Breast epithelium (tissue), 4 donors: ENCODE results near the gene SPRN. TPM values are rescaled to one million over a fixed set of nuclear protein-coding genes. Genes with fewer than 3 reads are reported as not detected.
A peak's percentile ranks its signal among the peaks of the same experiment; 100 is the strongest.

ENCODE experiments used
- DNase-seq, 2 donors: peaks; one replicate each; pipeline ENCODE4 v3.0.0-alpha.2; 2019; ENCODE audit warnings: low spot score in 2 of 2
- H3K27ac ChIP-seq, 2 donors: fragments of 200-600 bp; sonication (generic) in 1 of 2; one replicate each; pipeline ENCODE4 v1.5.1; 2016 to 2019; ENCODE audit warnings: mild to moderate bottlenecking in 1 of 2
- H3K27me3 ChIP-seq, 2 donors: fragments of 200-600 bp; sonication (generic) in 1 of 2; one replicate each; pipeline versions ENCODE4 v1.5.1 to v1.6.0; 2017 to 2019; ENCODE audit warnings: control low read depth in 1 of 2, mild to moderate bottlenecking in 1 of 2
- H3K36me3 ChIP-seq: fragments of 200-600 bp; one replicate; pipeline ENCODE4 v1.5.1; 2019
- H3K4me1 ChIP-seq, 2 donors: fragments of 200-600 bp; sonication (generic); one replicate each; pipeline ENCODE4 v1.5.1; 2016 to 2019; ENCODE audit warnings: control low read depth in 1 of 2
- H3K4me3 ChIP-seq, 3 donors: fragments of 200-600 bp; sonication (generic); 1 replicate in 2 of 3; 2 replicates in 1 of 3; pipeline ENCODE4 v1.5.1; 2016 to 2019; ENCODE audit warnings: mild to moderate bottlenecking in 3 of 3, moderate library complexity in 2 of 3
- H3K9me3 ChIP-seq, 2 donors: fragments of 200-600 bp; sonication (generic) in 1 of 2; one replicate each; pipeline ENCODE4 v1.5.1; 2016 to 2019; ENCODE audit warnings: control low read depth in 1 of 2
- POLR2A ChIP-seq: fragments of 450-650 bp; IDR thresholded peaks from one replicate; pipeline ENCODE4 v1.6.1; 2016; ENCODE audit warnings: antibody characterized with exemption, mild to moderate bottlenecking, moderate library complexity
- POLR2AphosphoS5 ChIP-seq, 3 donors: sonication (generic); formaldehyde crosslinking; IDR thresholded peaks; one replicate each; pipeline ENCODE4 v1.6.1; 2017; ENCODE audit warnings: antibody characterized with exemption in 3 of 3
- intact Hi-C: fragments of 100-400 bp; cut with DNase I; formaldehyde crosslinking; loops from one replicate; pipeline ENCODE4 v1.15.1; 2023; ENCODE audit warnings: low total_unique reads
- total RNA-seq, 3 donors: library from RNA; depleted of rRNA; stranded (reverse); fragments of >200 nt; gene quantifications; one replicate each; pipeline ENCODE4 v1.1.0, GENCODE V29; 2016
- TF ChIP-seq, protein P1 (sequence below), 3 donors: fragments of 450-650 bp; IDR thresholded peaks; one replicate each; pipeline ENCODE4 v1.5.1; 2016 to 2017; ENCODE audit warnings: antibody characterized with exemption in 3 of 3, mild to moderate bottlenecking in 3 of 3, moderate library complexity in 3 of 3

SPRN gene
- total RNA-seq, 3 donors from 2014 or later: 0.33 TPM; not detected in 2

DNA sequence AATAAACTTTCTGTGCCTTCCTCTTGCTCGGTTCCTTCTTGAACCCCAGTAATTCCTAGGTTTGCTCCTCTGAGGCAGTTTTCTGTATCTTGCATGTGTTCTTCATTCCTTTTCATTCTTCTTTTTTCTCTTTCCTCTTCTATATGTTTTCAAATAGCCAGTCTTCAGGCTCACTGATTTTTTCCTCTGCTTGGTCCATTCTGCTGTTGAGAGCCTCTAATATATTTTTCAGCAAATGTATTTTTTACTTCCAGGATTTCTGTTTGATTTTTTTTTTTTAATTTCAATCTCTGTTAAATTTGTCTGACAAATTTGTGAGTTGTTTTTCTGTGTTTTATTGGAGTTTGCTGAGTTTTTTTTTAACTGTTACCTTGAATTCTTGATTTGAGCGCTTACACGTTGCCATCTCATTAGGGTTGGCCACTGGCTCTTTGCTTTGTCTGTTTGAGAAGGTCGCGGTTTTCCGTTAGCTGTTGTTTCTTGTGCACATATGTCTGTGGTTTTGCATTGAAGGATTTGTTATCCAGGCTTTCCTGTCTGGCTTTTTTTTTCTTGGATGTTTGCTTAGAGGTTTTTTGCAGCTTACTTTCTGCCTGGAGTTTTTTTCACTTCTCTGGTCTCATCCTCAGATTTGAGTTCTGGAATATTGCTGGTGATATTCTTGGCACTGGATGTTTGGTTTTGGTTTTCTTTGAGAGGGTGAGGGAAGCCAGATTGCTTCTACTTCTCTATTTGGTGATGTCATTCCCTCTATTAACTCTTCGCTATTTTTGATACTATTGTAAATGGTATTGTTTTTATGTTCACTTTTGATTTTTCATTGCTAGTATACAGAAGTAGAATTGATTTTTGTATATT lies 12.7 kb downstream of the SPRN start:
- no peak overlapping the region for H3K4me3 ChIP-seq
- peaks cover 13 to 16% of the 10 kb centered on the region in 2 donors for H3K9me3 ChIP-seq
- no peaks in the 10 kb centered on the region for H3K27me3 ChIP-seq
- intact Hi-C loops: no loop called here
- DNase-seq: peak in 1 of 2 donors; percentile 8
- H3K4me1 ChIP-seq: no peaks in the 10 kb centered on the region
- no peak overlapping the region for H3K27ac ChIP-seq
- TF ChIP-seq POLR2AphosphoS5 (IDR thresholded peaks at IDR 0.05) (no peak), POLR2A (no peak)
- TF ChIP-seq, protein P1, sequence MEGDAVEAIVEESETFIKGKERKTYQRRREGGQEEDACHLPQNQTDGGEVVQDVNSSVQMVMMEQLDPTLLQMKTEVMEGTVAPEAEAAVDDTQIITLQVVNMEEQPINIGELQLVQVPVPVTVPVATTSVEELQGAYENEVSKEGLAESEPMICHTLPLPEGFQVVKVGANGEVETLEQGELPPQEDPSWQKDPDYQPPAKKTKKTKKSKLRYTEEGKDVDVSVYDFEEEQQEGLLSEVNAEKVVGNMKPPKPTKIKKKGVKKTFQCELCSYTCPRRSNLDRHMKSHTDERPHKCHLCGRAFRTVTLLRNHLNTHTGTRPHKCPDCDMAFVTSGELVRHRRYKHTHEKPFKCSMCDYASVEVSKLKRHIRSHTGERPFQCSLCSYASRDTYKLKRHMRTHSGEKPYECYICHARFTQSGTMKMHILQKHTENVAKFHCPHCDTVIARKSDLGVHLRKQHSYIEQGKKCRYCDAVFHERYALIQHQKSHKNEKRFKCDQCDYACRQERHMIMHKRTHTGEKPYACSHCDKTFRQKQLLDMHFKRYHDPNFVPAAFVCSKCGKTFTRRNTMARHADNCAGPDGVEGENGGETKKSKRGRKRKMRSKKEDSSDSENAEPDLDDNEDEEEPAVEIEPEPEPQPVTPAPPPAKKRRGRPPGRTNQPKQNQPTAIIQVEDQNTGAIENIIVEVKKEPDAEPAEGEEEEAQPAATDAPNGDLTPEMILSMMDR (IDR thresholded peaks at IDR 0.05): no peak
- H3K36me3 ChIP-seq: no peaks in the 10 kb centered on the region

DNA sequence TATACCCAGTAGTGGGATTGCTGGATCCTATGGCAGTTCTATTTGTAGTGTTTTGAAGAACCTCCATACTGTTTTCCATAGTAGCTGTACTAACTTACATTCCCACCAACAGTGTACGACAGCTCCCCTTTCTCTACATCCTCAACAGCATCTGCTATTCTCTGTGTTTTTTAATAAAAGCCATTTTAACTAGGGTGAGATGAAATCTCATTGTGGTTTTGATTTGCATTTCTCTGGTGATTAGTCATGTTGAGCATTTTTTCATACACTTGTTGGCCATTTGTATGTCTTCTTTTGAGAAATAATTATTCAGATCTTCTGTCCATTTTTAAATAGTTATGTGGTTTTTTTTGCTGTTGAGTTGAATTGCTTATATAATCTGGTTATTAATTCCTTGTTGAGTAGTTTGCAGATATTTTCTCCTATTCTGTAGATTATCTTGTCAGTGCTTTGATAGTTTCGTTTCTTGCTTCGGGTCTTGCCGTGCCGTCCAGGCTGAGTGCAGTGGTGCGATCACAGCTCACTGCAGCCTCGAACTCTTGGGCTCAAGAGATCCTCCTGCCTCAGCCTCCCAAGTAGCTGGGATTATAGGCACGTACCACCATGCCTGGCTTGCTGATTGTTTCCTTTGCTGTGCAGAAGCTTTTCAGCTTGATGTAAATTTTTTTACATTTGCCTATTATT lies 18.4 kb downstream of the SPRN start:
- Histone ChIP-seq H3K4me3 (no peak overlapping the region), H3K9me3 (peaks cover 0 to 2% of the 10 kb centered on the region in 2 donors), H3K36me3 (no peaks in the 10 kb centered on the region), H3K27me3 (no peaks in the 10 kb centered on the region), H3K4me1 (no peaks in the 10 kb centered on the region), H3K27ac (no peak overlapping the region)
- intact Hi-C loops: no loop called here
- TF ChIP-seq POLR2A: no peak
- TF ChIP-seq, protein P1 (IDR thresholded peaks at IDR 0.05): no peak
- TF ChIP-seq POLR2AphosphoS5 (IDR thresholded peaks at IDR 0.05): no peak
- no peak for DNase-seq

DNA sequence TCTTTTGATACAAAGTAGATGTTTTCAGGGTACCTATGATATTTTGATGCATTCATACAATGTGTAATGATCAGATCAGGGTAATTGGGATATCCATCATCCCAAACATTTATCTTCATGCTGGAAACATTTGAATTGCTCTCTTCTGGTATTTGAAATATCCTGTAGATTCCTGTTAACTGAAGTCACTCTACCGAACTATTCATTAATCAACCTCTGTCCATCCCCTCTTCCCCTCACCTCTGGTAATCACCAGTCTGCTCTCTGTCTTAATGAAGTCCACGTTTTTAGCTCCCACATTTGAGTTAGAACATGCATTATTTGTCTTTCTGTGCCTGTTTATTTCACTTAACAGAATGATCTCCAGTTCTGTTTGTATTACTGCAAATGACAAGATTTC lies 19.2 kb downstream of the SPRN start:
- intact Hi-C loops: no loop called here
- Histone ChIP-seq H3K27ac (no peak overlapping the region), H3K4me1 (no peaks in the 10 kb centered on the region), H3K4me3 (no peak overlapping the region), H3K36me3 (no peaks in the 10 kb centered on the region), H3K9me3 (no peaks in the 10 kb centered on the region), H3K27me3 (no peaks in the 10 kb centered on the region)
- DNase-seq: no peak
- TF ChIP-seq POLR2A (no peak), POLR2AphosphoS5 (IDR thresholded peaks at IDR 0.05) (no peak)
- TF ChIP-seq, protein P1 (IDR thresholded peaks at IDR 0.05): no peak

DNA sequence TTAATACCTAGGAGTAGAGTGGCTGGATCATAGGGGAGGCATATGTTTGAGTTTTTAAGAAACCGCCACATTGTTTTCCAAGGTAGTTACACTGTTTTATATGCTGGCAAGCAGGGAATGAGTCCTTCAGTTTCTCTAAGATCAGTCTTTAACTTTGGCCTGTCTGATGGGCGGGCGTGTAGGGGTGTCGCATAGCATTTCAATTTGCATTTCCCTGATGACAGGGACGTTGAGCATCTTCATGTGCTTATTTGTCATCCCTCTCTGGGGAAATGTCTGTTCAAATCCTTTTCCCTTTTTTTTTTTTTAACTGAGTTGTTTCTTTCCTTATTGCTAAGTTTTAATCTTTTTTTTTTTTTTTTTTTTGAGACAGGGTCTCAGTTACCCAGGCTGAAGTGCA lies 20.6 kb downstream of the SPRN start:
- no peak overlapping the region for H3K4me3 ChIP-seq
- no peaks in the 10 kb centered on the region for H3K27me3 ChIP-seq
- no peak for DNase-seq
- no peak for TF ChIP-seq POLR2A
- no peak for TF ChIP-seq POLR2AphosphoS5 (IDR thresholded peaks at IDR 0.05)
- TF ChIP-seq, protein P1 (IDR thresholded peaks at IDR 0.05): no peak
- H3K4me1 ChIP-seq: no peaks in the 10 kb centered on the region
- no peaks in the 10 kb centered on the region for H3K36me3 ChIP-seq
- H3K27ac ChIP-seq: no peak overlapping the region
- intact Hi-C loops: no loop called here
- no peaks in the 10 kb centered on the region for H3K9me3 ChIP-seq

DNA sequence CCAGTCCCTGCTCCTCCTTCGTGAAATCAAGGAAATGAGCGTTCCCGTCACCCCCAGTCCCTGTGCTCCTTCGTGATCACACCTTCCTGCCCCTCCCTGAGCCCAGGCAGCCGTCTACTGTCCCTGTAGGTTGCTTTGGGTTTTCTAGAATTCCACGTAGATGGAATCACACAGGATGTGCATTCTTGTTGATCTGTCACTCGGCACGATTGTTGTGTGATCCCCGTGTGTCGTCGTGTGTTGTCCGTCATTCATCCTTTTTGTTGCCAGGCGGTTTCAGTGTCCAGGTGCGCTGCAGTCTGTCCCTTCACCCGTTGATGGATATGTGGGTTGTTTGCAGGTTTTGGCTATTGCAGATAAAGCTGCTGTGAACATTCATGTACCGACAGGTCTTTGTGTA lies 21.1 kb downstream of the SPRN start:
- Histone ChIP-seq H3K4me3 (no peak overlapping the region), H3K9me3 (no peaks in the 10 kb centered on the region), H3K27me3 (no peaks in the 10 kb centered on the region), H3K27ac (no peak overlapping the region), H3K36me3 (no peaks in the 10 kb centered on the region), H3K4me1 (no peaks in the 10 kb centered on the region)
- no peak for DNase-seq
- TF ChIP-seq POLR2AphosphoS5 (IDR thresholded peaks at IDR 0.05) (no peak), POLR2A (no peak)
- TF ChIP-seq, protein P1 (IDR thresholded peaks at IDR 0.05): no peak
- intact Hi-C loops: no loop called here
